Activated CD4-positive, alpha-beta memory T cell treated with anti-CD3 and anti-CD28 coated beads for 36 hours (primary cell): Measurements from ENCODE around the gene PPP2R5E. TPM values are rescaled to one million over a fixed set of nuclear protein-coding genes. Genes with fewer than 3 reads are reported as not detected.
"Not testable (repeated sequence)": the region's sequence is repeated elsewhere in the genome, so short reads cannot be mapped to it uniquely, and the experiment has no call there.

Experiments
- CTCF ChIA-PET: fragments of 350-600 bp; sonication (Branson Sonifier 250); formaldehyde crosslinking; loops from one replicate; lab custom pipeline; 2021; ENCODE audit warnings: antibody characterized with exemption, inconsistent platforms; lab: Charles Lee
- POLR2A ChIA-PET: fragments of 350-600 bp; sonication (Branson Sonifier 250); formaldehyde crosslinking; loops from one replicate; lab custom pipeline; 2021; ENCODE audit warnings: antibody characterized with exemption; lab: Charles Lee
- DNase-seq: peaks from one replicate; pipeline ENCODE4 v3.0.0-alpha.2; 2020
- H3K27ac Mint-ChIP-seq: one replicate; pipeline ENCODE4 v1.8.0; 2021; ENCODE audit warnings: mixed read lengths
- H3K27me3 Mint-ChIP-seq: one replicate; pipeline ENCODE4 v1.8.0; 2021; ENCODE audit warnings: mixed read lengths
- H3K36me3 Mint-ChIP-seq: one replicate; pipeline ENCODE4 v1.8.0; 2021; ENCODE audit warnings: mixed read lengths
- H3K4me1 Mint-ChIP-seq: one replicate; pipeline ENCODE4 v1.8.0; 2021; ENCODE audit warnings: low read depth, mixed read lengths
- H3K4me3 Mint-ChIP-seq: one replicate; pipeline ENCODE4 v1.8.0; 2021; ENCODE audit warnings: mild to moderate bottlenecking, mixed read lengths
- H3K9me3 Mint-ChIP-seq: one replicate; pipeline ENCODE4 v1.8.0; 2021; ENCODE audit warnings: mixed read lengths
- intact Hi-C: fragments of 100-400 bp; cut with micrococcal nuclease; formaldehyde crosslinking; loops from one replicate; pipeline ENCODE4 v1.15.1; 2023
- total RNA-seq, 2 experiments: library from RNA; stranded (reverse); gene quantifications; one replicate each; pipeline ENCODE4 v1.2.3, GENCODE V29; 2021

PPP2R5E gene
- total RNA-seq: 10 to 100 TPM; 37.7 to 37.8 TPM

- peaks cover 31% of the 10 kb centered on the region for H3K4me1 Mint-ChIP-seq
- H3K9me3 Mint-ChIP-seq: no peaks in the 10 kb centered on the region
- POLR2A ChIA-PET: interaction anchor here (0.8 to 2.9 kb wide), 5 partner anchors 10 to 99 kb away, joined by 3 to 12 read pairs (median 4); partner anchors contain the start of gene WDR89
- CTCF ChIA-PET: interaction anchor here (1.0 to 2.4 kb wide), 7 partner anchors 9 to 227 kb away, joined by 3 to 17 read pairs (median 5); partner anchors contain the start of gene WDR89
- peak; percentile 99 for DNase-seq
- peaks cover 13% of the 10 kb centered on the region for H3K36me3 Mint-ChIP-seq
- peak within 1 kb of the TSS; percentile 82 for H3K4me3 Mint-ChIP-seq
- no peaks in the 10 kb centered on the region for H3K27me3 Mint-ChIP-seq
- H3K27ac Mint-ChIP-seq: peak within 1 kb of the TSS; percentile 86
- intact Hi-C loops: loop anchor here (1.0 to 10.0 kb wide), 7 partner anchors 64 to 959 kb away; partner anchors contain the start of genes SYNE2, WDR89, ZBTB1 and ZBTB25
Measured at GRCh38 chr14:63543000-63543825, at the start of gene PPP2R5E. Gene PPP2R5E, minus strand, starts transcription at chr14:63543377. Its CDS starts 3,692 bp downstream, at chr14:63539685.

GRCh38 chr14:63583046-63583445, 39.9 kb upstream of the PPP2R5E start:
- H3K36me3 Mint-ChIP-seq, intact Hi-C loops: not testable (repeated sequence)

DNA sequence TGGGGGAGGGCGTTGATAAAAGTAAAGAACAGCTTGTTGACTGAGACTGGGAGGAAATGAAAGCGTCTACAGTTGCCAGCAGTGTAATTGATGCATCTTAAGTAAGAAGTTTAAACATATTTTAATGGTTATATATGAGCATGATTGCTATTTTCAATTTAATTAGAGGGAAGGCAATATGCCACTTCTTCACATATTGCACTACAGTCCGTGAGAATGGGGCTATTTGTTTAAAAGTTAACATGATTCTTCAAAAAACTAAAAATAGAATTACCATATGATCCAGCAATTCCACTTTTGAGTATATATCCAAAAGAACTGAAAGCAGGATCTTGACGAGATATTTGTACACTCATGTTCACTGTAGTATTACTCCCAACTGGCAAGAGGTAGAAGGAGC, 38.3 kb upstream of the PPP2R5E start:
- intact Hi-C loops: no loop called here
- ChIA-PET POLR2A (no interaction called here), CTCF (no interaction called here)
- no peak for DNase-seq
- H3K9me3 Mint-ChIP-seq: no peaks in the 10 kb centered on the region
- no peaks in the 10 kb centered on the region for H3K4me1 Mint-ChIP-seq
- H3K27ac Mint-ChIP-seq: no peak overlapping the region
- H3K36me3 Mint-ChIP-seq: no peaks in the 10 kb centered on the region
- H3K27me3 Mint-ChIP-seq: peaks cover 2% of the 10 kb centered on the region
- H3K4me3 Mint-ChIP-seq: no peak overlapping the region

More at GRCh38 chr14:63583046-63583445, 39.9 kb upstream of the PPP2R5E start:
- POLR2A ChIA-PET, H3K4me1 Mint-ChIP-seq, H3K27ac Mint-ChIP-seq, H3K27me3 Mint-ChIP-seq, H3K9me3 Mint-ChIP-seq, CTCF ChIA-PET, H3K4me3 Mint-ChIP-seq, DNase-seq: not testable (repeated sequence)

GRCh38 chr14:63578300-63578699, 35.1 kb upstream of the PPP2R5E start:
- intact Hi-C loops: no loop called here
- Mint-ChIP-seq H3K27me3 (peaks cover 2% of the 10 kb centered on the region), H3K9me3 (no peaks in the 10 kb centered on the region), H3K36me3 (no peaks in the 10 kb centered on the region), H3K4me1 (no peaks in the 10 kb centered on the region), H3K4me3 (no peak overlapping the region), H3K27ac (no peak overlapping the region)
- no peak for DNase-seq
- ChIA-PET POLR2A (no interaction called here), CTCF (interaction anchor here (0.6 kb wide), 1 partner anchor 152 kb away, joined by 3 read pairs; no protein-coding TSS in a partner anchor)

- no peak for DNase-seq
- no peak overlapping the region for H3K27ac Mint-ChIP-seq
- POLR2A ChIA-PET: no interaction called here
- no peaks in the 10 kb centered on the region for H3K4me1 Mint-ChIP-seq
- H3K27me3 Mint-ChIP-seq: no peaks in the 10 kb centered on the region
- no peaks in the 10 kb centered on the region for H3K36me3 Mint-ChIP-seq
- intact Hi-C loops: no loop called here
- CTCF ChIA-PET: no interaction called here
- no peaks in the 10 kb centered on the region for H3K9me3 Mint-ChIP-seq
- no peak overlapping the region for H3K4me3 Mint-ChIP-seq
Measured at GRCh38 chr14:63573581-63573980, 30.4 kb upstream of the PPP2R5E start.

DNA sequence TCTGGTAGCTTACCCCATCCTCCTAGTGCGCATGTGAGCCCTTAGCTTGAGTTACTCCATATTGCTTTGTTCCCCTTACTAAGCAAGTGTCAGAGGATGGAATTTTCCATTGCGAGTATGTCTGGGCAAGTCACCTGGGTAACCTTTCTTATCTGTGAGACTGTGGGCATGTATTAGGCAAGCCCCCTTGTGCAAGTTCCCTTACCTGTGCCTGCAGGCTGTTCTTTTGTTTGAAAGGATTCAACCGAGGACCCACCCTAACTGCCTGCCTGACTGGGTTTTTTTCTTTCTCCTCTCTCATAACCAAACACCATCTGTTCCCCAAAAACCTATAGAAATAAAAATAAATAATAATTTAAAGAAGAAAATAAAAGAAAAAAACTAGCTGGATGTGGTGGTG, 22.3 kb upstream of the PPP2R5E start:
- no peak for DNase-seq
- intact Hi-C loops: no loop called here
- Mint-ChIP-seq H3K4me3 (no peak overlapping the region), H3K27ac (no peak overlapping the region), H3K36me3 (no peaks in the 10 kb centered on the region), H3K9me3 (no peaks in the 10 kb centered on the region), H3K4me1 (no peaks in the 10 kb centered on the region), H3K27me3 (peaks cover 4% of the 10 kb centered on the region)
- ChIA-PET POLR2A (no interaction called here), CTCF (no interaction called here)

GRCh38 chr14:63564318-63564717, 21.1 kb upstream of the PPP2R5E start:
- POLR2A ChIA-PET: no interaction called here
- intact Hi-C loops: no loop called here
- H3K36me3 Mint-ChIP-seq: no peaks in the 10 kb centered on the region
- no peak for DNase-seq
- H3K4me3 Mint-ChIP-seq: no peak overlapping the region
- no peak overlapping the region for H3K27ac Mint-ChIP-seq
- peaks cover 4% of the 10 kb centered on the region for H3K27me3 Mint-ChIP-seq
- CTCF ChIA-PET: no interaction called here
- H3K9me3 Mint-ChIP-seq: no peaks in the 10 kb centered on the region
- no peaks in the 10 kb centered on the region for H3K4me1 Mint-ChIP-seq

- H3K27me3 Mint-ChIP-seq: peaks cover 4% of the 10 kb centered on the region
- no peaks in the 10 kb centered on the region for H3K4me1 Mint-ChIP-seq
- no peaks in the 10 kb centered on the region for H3K9me3 Mint-ChIP-seq
- intact Hi-C loops: no loop called here
- no peak overlapping the region for H3K27ac Mint-ChIP-seq
- CTCF ChIA-PET: interaction anchor here (0.6 kb wide), 1 partner anchor 545 kb away, joined by 3 read pairs; no protein-coding TSS in a partner anchor
- no peak for DNase-seq
- H3K4me3 Mint-ChIP-seq: no peak overlapping the region
- POLR2A ChIA-PET: no interaction called here
- no peaks in the 10 kb centered on the region for H3K36me3 Mint-ChIP-seq
Measured at GRCh38 chr14:63563370-63564026, 20.3 kb upstream of the PPP2R5E start.

GRCh38 chr14:63562405-63562804, 19.2 kb upstream of the PPP2R5E start:
- Mint-ChIP-seq H3K9me3 (no peaks in the 10 kb centered on the region), H3K27me3 (peaks cover 5% of the 10 kb centered on the region), H3K36me3 (no peaks in the 10 kb centered on the region), H3K27ac (no peak overlapping the region), H3K4me1 (no peaks in the 10 kb centered on the region), H3K4me3 (no peak overlapping the region)
- CTCF ChIA-PET: no interaction called here
- DNase-seq: no peak
- POLR2A ChIA-PET: no interaction called here
- intact Hi-C loops: no loop called here

DNA sequence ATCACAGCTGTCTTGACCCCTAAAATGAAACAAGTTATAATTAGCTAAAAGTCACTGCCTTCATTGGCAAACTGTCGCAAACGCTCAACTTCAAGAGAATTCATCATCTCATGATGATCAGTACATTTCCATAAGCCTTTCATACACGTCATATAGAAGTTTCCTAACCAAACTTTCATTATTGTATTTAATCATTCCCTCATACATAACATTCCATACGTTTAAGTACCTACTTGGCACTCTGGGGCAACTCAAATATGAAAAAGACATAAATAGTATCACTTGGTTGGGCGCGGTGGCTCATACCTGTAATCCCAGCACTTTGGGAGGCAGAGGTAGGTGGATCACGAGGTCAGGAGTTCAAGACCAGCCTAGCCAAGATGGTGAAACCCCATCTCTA, 12.4 kb upstream of the PPP2R5E start:
- POLR2A ChIA-PET: interaction anchor here (1.1 to 1.2 kb wide), 2 partner anchors 13 to 170 kb away, joined by 3 to 9 read pairs; partner anchors contain the start of gene PPP2R5E
- CTCF ChIA-PET: interaction anchor here (0.8 kb wide), 1 partner anchor 167 kb away, joined by 4 read pairs; no protein-coding TSS in a partner anchor
- DNase-seq: peak; percentile 47

GRCh38 chr14:63551332-63551731, 8.2 kb upstream of the PPP2R5E start:
- Mint-ChIP-seq H3K27me3 (no peaks in the 10 kb centered on the region), H3K4me3 (no peak overlapping the region), H3K9me3 (no peaks in the 10 kb centered on the region), H3K4me1 (peaks cover 14% of the 10 kb centered on the region), H3K36me3 (no peaks in the 10 kb centered on the region), H3K27ac (no peak overlapping the region)
- CTCF ChIA-PET: interaction anchor here (1.8 kb wide), 1 partner anchor 8 kb away, joined by 8 read pairs; the partner anchor contains the start of gene PPP2R5E
- POLR2A ChIA-PET: no interaction called here
- intact Hi-C loops: no loop called here
- DNase-seq: peak; percentile 13

More for the DNA sequence above, 12.4 kb upstream of the PPP2R5E start:
- peaks cover 2% of the 10 kb centered on the region for H3K27me3 Mint-ChIP-seq
- peaks cover 14% of the 10 kb centered on the region for H3K4me1 Mint-ChIP-seq
- no peaks in the 10 kb centered on the region for H3K9me3 Mint-ChIP-seq
- peak overlapping the region; percentile 49 for H3K27ac Mint-ChIP-seq
- intact Hi-C loops: loop anchor here (5.0 kb wide), 1 partner anchor 157 kb away; no protein-coding TSS in a partner anchor
- no peaks in the 10 kb centered on the region for H3K36me3 Mint-ChIP-seq
- no peak overlapping the region for H3K4me3 Mint-ChIP-seq
